Body of pancreas (tissue), 4 donors: ENCODE data around the gene USF2. TPM values are rescaled to one million over a fixed set of nuclear protein-coding genes. Genes with fewer than 3 reads are reported as not detected.

ENCODE experiments used
- ATAC-seq: fragments of 150-250 bp; one replicate; pipeline ENCODE4 v1.9.1; 2016
- DNase-seq, 4 donors: peaks; one replicate each; pipeline ENCODE4 v3.0.0-alpha.2; 2019
- H3K27ac ChIP-seq, 4 donors: fragments of 200-600 bp; sonication (generic); 1 replicate in 3 of 4; 2 replicates in 1 of 4; pipeline versions ENCODE4 v1.5.1 to v1.6.1; 2016 to 2019; ENCODE audit warnings: mild to moderate bottlenecking in 1 of 4, mixed read lengths in 1 of 4, moderate library complexity in 1 of 4
- H3K27me3 ChIP-seq, 2 donors: fragments of 200-600 bp; sonication (generic); one replicate each; pipeline ENCODE4 v1.6.0; 2016; ENCODE audit warnings: mild to moderate bottlenecking in 1 of 2
- H3K36me3 ChIP-seq, 2 donors: fragments of 200-600 bp; sonication (generic); replicated peaks in 1 of 2; 2 replicates each; pipeline ENCODE4 v1.5.1; 2016; ENCODE audit warnings: low read depth in 2 of 2; ENCODE audit not compliant: insufficient read depth in 1 of 2
- H3K4me1 ChIP-seq: fragments of 200-600 bp; sonication (generic); one replicate; pipeline ENCODE4 v1.6.0; 2016
- H3K4me3 ChIP-seq, 2 donors: fragments of 200-600 bp; sonication (generic); 1 replicate in 1 of 2; 2 replicates in 1 of 2; pipeline ENCODE4 v1.5.1; 2016 to 2019
- H3K9me3 ChIP-seq, 3 donors: fragments of 200-600 bp; sonication (generic); 1 replicate in 2 of 3; 2 replicates in 1 of 3; pipeline ENCODE4 v1.5.1; 2016
- POLR2A ChIP-seq, 3 donors: fragments of 450-650 bp; IDR thresholded peaks; one replicate each; pipeline ENCODE4 v1.6.1; 2016; ENCODE audit warnings: antibody characterized with exemption in 3 of 3, mild to moderate bottlenecking in 2 of 3
- WGBS, 2 donors: methylation state at CpG; one replicate each; pipeline ENCODE4 v1.1.5; 2017; 5-methylcytosine and 5-hydroxymethylcytosine counted together
- intact Hi-C: fragments of 100-400 bp; cut with DNase I; formaldehyde crosslinking; loops from one replicate; pipeline ENCODE4 v1.15.1; 2023
- total RNA-seq, 2 donors: library from RNA; depleted of rRNA; stranded (reverse); fragments of >200 nt; gene quantifications; one replicate each; pipeline ENCODE4 v1.1.0, GENCODE V29; 2016
- TF ChIP-seq, protein P1 (sequence below), 7 experiments: fragments of 450-650 bp in 4 of 7; fragments of 200-600 bp in 3 of 7; sonication (generic) in 3 of 7; IDR thresholded peaks; one replicate each; pipeline ENCODE4 v1.5.1; 2016 to 2019; ENCODE audit warnings: antibody characterized with exemption in 7 of 7

Gene USF2
- total RNA-seq, 2 donors from 2014 or later: 76.8 to 91.3 TPM

DNA sequence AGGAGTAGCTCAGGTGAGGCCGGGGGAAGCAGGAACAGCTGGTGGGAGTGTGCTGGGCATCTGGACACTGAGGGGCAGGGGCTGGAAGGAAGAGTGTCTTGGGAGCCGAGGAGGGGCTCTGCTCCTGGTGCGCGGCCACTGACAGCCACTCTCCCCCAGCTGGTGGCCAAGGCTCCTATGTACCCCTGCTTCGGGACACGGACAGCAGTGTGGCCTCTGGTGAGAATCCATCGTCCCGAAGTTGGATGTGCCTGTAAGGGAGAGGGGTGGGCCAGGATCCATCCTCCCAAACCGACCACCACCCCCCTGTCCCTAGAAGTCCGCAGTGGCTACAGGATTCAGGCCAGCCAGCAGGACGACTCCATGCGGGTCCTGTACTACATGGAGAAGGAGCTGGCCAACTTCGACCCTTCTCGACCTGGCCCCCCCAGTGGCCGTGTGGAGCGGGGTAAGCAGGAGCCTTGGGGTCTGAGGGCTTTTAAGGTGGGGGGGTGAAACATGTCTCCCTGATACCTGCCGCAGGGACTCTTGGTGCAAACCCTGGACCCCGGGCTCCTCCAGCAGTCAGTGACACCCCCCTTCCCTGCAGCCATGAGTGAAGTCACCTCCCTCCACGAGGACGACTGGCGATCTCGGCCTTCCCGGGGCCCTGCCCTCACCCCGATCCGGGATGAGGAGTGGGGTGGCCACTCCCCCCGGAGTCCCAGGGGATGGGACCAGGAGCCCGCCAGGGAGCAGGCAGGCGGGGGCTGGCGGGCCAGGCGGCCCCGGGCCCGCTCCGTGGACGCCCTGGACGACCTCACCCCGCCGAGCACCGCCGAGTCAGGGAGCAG lies 2.0 kb upstream of the USF2 start:
- Histone ChIP-seq H3K27ac (peak overlapping the region; percentile 62 to 95 (median 93)), H3K4me3 (peak overlapping the region; percentile 32 to 62), H3K4me1 (peaks cover 34% of the 10 kb centered on the region), H3K36me3 (peaks cover 0 to 12% of the 10 kb centered on the region in 2 donors), H3K9me3 (no peaks in the 10 kb centered on the region), H3K27me3 (no peaks in the 10 kb centered on the region)
- TF ChIP-seq, protein P1, sequence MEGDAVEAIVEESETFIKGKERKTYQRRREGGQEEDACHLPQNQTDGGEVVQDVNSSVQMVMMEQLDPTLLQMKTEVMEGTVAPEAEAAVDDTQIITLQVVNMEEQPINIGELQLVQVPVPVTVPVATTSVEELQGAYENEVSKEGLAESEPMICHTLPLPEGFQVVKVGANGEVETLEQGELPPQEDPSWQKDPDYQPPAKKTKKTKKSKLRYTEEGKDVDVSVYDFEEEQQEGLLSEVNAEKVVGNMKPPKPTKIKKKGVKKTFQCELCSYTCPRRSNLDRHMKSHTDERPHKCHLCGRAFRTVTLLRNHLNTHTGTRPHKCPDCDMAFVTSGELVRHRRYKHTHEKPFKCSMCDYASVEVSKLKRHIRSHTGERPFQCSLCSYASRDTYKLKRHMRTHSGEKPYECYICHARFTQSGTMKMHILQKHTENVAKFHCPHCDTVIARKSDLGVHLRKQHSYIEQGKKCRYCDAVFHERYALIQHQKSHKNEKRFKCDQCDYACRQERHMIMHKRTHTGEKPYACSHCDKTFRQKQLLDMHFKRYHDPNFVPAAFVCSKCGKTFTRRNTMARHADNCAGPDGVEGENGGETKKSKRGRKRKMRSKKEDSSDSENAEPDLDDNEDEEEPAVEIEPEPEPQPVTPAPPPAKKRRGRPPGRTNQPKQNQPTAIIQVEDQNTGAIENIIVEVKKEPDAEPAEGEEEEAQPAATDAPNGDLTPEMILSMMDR (IDR thresholded peaks at IDR 0.05): no peak
- no peak for TF ChIP-seq POLR2A (IDR thresholded peaks at IDR 0.05)
- peak in 2 of 4 donors; percentile 30 to 44 for DNase-seq
- WGBS, 2 donors: 39 to 96% methylated on average over 8 to 32 of the region's 39 CpGs
- no peak for ATAC-seq
- intact Hi-C loops: no loop called here

DNA sequence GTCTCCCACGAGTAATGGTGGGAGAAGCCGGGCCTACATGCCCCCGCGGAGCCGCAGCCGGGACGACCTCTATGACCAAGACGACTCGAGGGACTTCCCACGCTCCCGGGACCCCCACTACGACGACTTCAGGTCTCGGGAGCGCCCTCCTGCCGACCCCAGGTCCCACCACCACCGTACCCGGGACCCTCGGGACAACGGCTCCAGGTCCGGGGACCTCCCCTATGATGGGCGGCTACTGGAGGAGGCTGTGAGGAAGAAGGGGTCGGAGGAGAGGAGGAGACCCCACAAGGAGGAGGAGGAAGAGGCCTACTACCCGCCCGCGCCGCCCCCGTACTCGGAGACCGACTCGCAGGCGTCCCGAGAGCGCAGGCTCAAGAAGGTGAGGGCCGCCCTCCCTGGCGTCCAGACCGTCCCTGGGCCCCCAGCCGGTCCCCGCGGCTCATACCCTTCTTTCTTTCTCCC lies 1.4 kb upstream of the USF2 start:
- peaks cover 34% of the 10 kb centered on the region for H3K4me1 ChIP-seq
- DNase-seq (peak; percentile 46 to 59 (median 56)), ATAC-seq (no peak)
- no peaks in the 10 kb centered on the region for H3K9me3 ChIP-seq
- no peak for TF ChIP-seq POLR2A (IDR thresholded peaks at IDR 0.05)
- TF ChIP-seq, protein P1 (IDR thresholded peaks at IDR 0.05): no peak
- H3K27me3 ChIP-seq: no peaks in the 10 kb centered on the region
- H3K27ac ChIP-seq: peak overlapping the region; percentile 62 to 95 (median 93)
- intact Hi-C loops: no loop called here
- H3K36me3 ChIP-seq: peaks cover 0 to 15% of the 10 kb centered on the region in 2 donors
- 0% methylated on average over 11 to 40 of the region's 40 CpGs for WGBS, 2 donors
- H3K4me3 ChIP-seq: peak overlapping the region; percentile 32 to 62

DNA sequence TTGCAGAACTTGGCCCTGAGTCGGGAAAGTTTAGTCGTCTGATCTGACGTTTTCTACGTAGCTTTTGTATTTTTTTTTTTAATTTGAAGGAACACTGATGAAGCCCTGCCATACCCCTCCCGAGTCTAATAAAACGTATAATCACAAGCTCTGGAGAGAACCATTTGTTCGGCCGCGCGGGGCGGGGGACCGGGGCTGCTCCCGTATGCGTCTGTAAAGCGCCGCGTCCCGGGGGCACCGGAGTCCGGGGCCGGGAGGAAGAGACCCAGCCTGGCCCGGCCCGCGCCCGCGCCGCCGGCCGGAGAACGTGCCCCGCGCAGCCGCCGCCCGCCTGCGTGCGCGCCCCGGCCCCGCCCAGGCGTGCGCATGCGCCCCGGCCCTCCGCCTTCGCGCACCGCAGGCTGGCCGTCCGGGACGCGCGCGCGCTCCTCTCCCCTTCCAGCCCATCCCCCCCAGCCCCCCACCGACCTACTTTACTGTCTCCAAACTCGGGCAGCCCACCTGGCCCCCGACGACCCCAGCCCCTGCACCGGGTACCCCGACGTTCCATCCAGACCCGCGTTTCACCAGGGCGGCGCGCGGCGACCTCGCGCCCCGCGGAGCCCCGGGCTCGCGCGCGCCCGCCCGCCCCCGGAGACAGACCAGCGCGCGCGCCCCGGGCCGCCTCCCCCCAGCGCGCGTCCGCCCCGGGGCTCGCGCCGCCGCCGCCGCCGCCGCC lies 785 bp upstream of the USF2 start:
- peaks cover 0 to 13% of the 10 kb centered on the region in 2 donors for H3K36me3 ChIP-seq
- H3K4me1 ChIP-seq: peaks cover 34% of the 10 kb centered on the region
- TF ChIP-seq, protein P1 (IDR thresholded peaks at IDR 0.05): peak in 1 of 7 experiments; percentile 20
- peak in 2 of 3 donors; percentile 66 to 67 for TF ChIP-seq POLR2A (IDR thresholded peaks at IDR 0.05)
- no peaks in the 10 kb centered on the region for H3K9me3 ChIP-seq
- H3K4me3 ChIP-seq: peak overlapping the region; percentile 34 to 62
- ATAC-seq (peak; percentile 78), DNase-seq (peak; percentile 71 to 78 (median 76))
- intact Hi-C loops: no loop called here
- peak overlapping the region; percentile 72 to 95 (median 93) for H3K27ac ChIP-seq
- WGBS, 2 donors: 0 to 1% methylated on average over 21 to 75 of the region's 100 CpGs
- no peaks in the 10 kb centered on the region for H3K27me3 ChIP-seq

DNA sequence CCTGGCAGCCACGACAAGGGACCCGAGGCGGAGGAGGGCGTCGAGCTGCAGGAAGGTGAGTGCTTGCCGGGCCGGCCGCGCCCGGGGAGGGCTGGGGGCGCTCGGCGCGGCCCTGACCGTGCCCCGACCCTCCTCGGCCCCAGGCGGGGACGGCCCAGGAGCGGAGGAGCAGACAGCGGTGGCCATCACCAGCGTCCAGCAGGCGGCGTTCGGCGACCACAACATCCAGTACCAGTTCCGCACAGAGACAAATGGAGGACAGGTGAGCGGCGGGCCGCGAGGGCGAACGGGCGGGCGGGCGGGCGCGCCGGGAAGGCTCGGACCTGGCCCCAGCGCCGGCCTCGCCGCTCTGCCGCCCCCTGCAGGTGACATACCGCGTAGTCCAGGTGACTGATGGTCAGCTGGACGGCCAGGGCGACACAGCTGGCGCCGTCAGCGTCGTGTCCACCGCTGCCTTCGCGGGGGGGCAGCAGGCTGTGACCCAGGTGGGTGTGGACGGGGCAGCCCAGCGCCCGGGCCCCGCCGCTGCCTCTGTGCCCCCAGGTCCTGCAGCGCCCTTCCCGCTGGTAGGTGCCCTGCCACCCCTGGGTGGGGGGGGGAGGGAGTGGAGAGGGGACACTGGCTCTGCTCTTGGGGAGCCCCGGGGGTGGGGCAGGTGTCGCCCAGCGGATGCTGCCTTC lies 816 bp downstream of the USF2 start:
- intact Hi-C loops: no loop called here

More for the DNA sequence above, 816 bp downstream of the USF2 start:
- Histone ChIP-seq H3K27me3 (no peaks in the 10 kb centered on the region), H3K36me3 (peaks cover 0 to 14% of the 10 kb centered on the region in 2 donors), H3K27ac (peak overlapping the region; percentile 92 to 95 (median 94)), H3K9me3 (no peaks in the 10 kb centered on the region), H3K4me1 (peaks cover 34% of the 10 kb centered on the region), H3K4me3 (peak overlapping the region; percentile 28 to 45)
- TF ChIP-seq POLR2A (IDR thresholded peaks at IDR 0.05): peak; percentile 16 to 49 (median 41)
- TF ChIP-seq, protein P1 (IDR thresholded peaks at IDR 0.05): peak; percentile 56 to 98 (median 77)
- WGBS, 2 donors: 2% methylated on average over 44 of the region's 66 CpGs; no CpG with 5 or more reads in 1 of the 2 donors
- ATAC-seq: peak; percentile 57
- peak; percentile 91 to 93 (median 92) for DNase-seq
